HG02763 (cell line): ENCODE results near the gene METTL3.

Experiments used
- ATAC-seq: cut with Tn5 transposase; IDR thresholded peaks from one replicate; pipeline ENCODE4 v1.9.1; 2021; ENCODE audit warnings: mild to moderate bottlenecking, moderate library complexity; ENCODE audit not compliant: unreplicated experiment

METTL3 gene

DNA sequence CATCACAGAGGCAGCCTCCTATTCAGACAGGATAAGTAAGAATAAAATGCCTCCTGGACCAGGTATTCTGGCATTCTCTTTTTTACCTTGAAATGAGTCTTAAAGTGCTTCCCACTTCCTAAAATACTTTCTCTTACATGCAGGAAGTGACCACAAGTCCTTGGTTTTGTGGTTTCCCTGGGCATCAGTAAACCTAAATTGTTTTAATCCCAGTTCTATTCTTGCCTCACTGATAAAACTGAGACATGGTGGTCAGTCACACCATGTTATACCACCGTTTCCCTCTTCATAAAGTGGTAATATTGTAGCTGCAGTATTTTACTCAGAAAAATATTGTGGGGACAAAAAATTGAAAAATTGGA, 16.2 kb upstream of the METTL3 start:
- ATAC-seq = no peak

DNA sequence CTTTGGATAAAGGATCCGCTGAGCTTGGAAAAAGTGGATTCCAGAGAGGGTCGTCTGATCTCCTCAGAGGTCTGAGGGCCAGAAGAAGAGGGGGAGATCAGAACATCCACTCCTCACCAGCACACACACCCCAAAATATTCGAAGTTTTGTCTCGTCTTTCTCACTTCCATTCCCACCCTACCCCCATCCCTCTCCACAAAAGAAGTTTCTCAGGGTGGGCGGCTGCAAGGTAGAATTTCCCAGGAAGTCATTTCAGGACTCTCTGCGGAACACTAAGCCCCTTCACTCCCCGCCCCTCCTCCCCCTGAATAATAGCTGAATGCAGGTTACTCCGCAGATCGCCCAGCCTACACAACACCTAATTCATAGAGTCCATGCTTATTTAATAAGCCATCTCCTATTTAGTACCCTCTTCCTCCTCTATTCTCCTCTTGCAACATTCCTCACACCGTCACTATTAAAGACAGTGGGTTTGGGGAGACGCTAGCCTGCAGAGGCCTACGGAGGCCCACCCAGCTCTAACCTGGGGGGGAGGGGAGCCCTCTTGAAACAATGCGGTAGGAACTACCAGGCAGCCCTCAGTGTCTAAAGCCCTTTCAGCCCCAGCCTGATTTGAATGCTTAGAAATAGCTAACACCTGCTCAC, 15.7 kb upstream of the METTL3 start:
- no peak for ATAC-seq

DNA sequence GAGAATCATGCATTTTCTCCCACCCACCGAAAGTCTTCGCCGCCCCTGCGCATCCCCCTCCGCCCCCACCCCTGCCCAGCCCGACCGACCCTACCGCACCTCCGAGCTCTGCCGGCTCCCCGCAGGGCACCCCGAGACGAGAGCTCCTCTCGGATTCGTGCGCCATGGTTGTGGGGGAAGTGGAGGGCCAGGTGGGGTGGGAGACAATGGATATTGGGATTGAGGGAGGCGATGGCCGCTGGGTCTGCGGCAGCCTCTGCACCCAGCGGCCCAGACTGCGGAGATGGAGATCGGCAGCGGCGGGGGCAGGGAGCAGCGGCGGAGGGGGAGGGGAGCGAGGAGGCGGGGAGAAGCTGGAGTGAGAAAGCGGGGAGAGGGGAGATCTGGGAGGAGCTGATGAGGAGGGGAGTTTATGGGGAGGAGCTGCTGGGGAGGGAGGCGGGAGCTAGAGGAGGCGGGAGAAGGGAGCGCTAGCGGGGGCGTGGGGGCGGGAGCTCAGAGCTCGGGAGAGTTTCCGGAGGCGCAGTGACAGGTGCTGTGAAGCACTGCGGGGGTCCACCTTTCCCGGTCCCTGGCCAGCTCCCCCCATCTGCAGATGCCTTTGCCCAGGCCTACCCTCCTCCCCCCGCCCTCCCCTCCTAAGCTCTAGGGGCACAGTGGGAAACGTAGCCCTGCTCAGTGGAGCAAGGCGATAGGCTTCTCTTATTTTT, 15.0 kb upstream of the METTL3 start, which contains the start of gene SALL2:
Gene SALL2 (minus strand): TSS at position 385 of the 710 bp plus-strand sequence. CDS start 219 bp downstream, at position 166.
- peak; percentile 62 for ATAC-seq

DNA sequence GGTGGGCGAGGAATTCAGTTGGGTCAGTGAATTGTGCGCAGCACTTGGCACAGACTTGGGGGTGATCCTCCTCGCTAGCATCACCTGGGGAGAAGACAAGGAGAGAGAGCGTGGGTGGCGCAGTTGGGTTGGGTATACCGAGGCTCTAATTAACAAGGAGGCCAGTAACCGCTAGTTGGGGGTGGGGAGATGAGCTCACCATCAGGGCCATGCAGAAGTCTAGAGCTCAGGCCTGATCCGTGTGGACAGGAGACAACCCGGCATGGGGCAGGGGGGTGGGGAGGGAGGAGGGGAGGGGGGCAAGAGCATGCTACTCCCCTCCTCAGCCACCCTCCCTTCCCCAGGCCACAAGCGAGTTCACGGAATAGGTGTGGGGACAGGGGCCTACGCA, 14.4 kb upstream of the METTL3 start:
- ATAC-seq = no peak

DNA sequence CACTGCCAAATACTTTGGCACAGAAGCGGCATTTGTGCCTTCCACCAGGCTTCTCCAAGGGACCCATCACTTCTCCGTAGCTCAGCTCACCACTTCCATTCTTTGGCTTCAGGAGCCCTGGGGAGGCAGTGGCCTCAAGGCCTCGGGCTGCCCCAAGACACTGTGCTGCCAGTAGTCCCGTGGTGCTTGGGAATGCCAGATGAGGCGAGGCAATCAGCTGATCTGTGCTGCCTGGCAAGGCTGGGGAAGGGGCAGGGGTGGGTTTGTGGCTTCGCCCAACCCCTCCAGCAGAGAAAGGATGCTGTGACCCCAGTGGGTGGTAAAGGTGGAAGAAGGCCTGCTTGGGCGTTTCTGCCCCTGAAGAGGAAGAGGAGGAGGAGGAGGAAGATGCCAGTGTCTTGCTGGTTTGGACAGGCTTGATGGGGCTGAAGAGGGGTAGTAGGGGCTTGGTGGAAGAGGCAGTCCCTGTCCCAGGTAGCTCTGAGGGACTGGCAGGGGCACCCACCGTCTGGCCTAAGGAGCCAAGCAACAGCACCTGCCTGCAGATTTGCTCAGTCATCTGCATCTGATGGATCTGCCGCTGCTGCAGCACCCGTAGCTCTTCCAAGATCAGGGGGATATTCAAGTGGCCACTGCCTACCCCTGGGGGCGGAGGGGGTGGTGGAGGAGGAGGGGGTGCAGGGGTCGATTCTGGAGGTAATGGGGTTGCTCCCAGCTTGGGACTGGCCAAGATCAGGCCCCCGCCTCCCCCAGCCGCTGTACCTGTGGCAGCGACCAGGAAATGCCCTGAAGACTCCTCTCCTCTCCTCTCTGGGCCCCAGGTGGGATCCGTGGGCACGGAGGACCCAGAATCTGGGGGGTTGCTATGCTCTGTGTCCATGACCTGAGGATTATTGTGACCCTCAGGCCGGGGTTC, 13.7 kb upstream of the METTL3 start:
- ATAC-seq = no peak

DNA sequence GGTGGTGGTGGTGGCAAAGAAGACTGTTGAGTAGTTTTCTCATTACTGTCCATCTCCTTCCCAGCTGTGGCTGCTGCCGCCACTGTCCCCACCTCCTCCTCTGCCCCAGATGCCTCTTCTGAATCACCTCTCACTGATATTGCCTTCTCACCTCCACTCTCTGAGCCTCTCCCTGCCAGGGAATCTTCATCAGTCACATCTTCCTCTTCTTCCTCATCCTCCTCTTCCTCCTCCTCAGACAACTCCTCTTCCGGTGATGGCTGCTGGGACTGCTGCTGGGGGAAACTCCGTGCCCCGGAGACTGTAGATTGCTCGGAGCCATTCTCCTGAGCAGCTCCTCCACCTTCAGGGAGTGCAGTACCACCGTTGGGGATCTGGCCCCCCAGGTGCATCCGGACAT, 12.1 kb upstream of the METTL3 start:
- ATAC-seq = no peak

DNA sequence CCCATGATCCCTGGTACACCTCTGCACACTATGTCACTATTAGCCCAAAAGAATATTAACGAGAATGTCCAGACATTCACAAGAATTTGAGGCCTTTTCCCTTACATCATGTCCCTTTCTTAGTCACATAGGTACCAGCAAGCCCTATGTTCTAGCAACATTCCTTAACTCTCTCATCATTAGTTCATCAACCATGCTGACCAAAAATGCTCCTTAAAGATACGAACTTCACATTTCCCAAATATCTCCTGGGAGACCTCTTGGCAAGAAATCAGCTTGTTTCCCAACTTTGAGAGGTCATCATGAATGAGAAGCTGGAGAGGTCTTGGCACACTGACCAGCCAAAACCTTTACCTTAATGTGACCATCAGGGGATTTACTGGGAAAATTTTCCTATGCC, 10.4 kb upstream of the METTL3 start:
- ATAC-seq = no peak

DNA sequence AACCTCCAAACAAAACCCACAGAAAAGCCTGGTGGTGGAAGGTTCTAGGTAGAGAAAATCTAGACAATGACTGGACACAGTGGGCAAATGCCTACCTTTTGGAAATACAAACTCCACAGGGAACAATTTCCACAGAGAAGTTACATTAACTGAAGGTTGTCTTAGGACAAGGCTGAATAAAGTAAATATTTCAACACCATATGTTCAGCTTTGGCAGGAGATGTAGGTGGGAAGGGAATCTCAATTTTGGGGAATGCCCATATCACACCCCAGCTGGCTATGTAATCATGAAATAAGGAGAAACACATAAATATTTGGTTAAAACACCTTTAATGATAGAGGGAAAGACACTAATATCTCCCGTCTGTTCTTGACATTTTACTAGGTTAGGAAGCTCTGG, 9.6 kb upstream of the METTL3 start:
- no peak for ATAC-seq

DNA sequence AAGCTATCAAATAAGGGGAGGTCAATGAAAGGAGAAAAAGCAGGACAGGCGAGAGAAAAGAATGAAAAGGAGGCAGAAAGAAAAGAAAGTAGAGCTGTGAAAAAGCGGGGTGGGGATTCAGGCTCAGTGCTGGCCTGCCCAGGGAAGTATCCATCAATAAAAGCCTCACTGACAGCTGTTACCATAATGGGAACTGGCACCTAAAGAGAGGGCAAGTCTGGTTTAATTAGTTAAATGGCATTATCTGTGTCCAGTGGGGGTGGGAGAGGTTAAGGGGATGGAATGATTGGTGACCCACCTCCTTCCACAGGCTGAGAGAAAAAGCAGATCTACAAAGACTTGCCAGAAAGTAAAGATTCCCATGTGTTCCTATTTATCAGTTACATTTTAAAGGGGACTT, 7.6 kb upstream of the METTL3 start:
- no peak for ATAC-seq

DNA sequence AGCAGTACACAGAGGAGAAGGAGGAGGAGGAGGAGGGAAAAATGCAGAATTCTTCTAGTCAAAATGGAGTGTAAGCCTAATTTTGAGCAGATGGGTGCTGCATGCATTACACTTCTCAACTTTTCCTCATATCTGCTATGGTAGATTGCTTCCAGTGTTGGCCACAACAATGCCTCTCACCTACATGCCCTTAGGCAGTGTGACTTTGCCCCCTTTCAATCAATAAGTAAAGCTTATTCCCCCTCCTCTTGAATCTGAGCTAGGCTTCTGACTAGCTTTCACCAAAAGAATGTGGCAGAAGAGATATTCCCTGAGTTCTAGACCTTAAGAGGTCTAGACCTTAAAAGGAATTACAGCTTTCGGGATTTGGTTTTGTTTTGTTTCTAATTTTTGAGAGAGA, 3.2 kb upstream of the METTL3 start:
- ATAC-seq = no peak

DNA sequence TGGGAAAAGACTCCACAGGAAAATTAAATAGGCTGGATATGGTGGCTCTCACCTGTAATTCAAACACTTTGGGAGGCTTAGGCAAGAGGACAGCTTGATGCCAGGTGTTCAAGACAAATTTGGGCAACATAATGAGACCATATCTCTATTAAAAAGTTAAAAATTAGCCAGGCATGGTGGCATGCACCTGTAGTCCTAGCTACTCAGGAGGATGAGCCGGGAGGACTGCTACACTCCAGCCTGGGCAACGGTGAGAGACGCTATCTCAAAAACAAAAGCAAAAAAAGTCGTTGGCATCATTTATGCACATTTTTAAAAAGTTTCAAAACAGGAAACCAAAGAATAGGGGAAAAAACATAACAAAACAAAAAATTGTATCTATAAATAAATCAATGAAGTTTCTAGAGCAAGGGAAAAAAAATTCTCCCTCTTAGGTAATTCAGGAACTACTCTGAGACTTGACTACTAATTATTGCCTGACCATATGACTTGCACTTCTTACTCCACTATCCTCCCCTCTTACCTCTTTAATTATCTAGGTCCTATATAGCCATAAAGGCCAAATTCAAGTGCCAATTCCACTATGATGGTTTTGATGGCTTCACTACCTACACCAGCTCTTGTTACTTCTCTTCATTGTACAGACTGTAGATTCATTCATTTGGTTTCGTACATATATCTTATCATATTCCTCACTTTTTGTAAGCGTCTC, 1.6 kb downstream of the METTL3 start:
- no peak for ATAC-seq

DNA sequence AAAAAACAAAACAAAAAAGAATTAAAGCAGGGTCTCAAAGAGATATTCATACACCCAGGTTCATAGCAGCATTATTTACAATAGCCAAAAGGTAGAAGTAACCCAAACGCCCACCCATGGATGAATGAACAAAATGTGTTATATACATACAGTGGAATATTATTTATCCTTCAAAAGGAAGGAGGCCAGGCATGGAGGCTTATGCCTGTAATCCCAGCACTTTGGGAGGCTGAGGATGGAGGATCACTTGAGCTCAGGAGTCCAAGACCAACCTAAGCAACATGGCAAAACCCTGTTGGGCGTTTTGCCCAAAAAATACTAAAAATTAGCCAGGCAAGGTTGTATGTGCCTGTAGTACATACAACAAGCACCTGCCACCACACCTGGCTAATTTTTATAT, 4.6 kb downstream of the METTL3 start:
- ATAC-seq = no peak

DNA sequence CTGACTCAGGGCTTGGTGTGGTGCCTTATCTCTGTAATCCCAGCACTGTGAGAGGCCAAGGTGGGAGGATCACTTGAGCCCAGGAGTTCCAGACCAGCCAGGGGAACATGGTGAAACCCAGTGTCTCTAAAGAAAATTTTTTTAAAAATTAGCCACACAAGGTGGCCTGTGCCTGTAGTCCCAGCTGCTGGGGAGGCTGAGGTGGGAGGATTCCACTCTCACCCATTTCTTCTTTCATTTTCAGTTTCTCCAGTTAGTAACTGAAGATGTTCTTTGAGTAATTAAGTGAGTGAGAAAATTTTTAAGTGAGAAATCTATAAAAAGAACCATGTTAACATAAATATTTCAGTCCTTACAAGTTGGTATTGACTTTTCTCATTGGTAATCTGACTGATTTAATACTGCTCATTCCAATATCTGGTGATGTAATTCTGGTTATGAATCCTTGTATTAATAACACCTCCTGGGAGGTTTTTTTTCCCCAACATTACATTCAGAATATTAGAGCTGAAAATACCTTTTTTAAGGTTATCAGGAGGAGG, 6.1 kb downstream of the METTL3 start:
- peak; percentile 83 for ATAC-seq

DNA sequence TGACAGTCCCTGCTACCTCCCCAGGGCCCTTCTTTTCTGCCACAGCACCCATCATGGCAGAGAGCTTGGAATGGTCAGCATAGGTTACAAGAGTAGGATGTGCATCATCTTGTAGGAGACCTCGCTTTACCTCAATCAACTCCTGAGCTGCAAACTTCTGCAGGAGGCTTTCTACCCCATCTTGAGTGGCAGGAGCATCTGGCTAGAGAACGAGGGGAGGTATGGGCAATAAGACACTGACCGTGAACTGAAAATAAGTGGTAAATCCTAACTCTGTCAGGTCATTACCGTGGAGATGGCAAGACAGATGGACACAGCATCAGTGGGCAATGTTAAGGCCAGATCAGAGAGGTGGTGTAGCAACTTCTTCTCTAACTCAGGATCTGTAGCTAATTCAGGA, 7.8 kb downstream of the METTL3 start:
- ATAC-seq = no peak

DNA sequence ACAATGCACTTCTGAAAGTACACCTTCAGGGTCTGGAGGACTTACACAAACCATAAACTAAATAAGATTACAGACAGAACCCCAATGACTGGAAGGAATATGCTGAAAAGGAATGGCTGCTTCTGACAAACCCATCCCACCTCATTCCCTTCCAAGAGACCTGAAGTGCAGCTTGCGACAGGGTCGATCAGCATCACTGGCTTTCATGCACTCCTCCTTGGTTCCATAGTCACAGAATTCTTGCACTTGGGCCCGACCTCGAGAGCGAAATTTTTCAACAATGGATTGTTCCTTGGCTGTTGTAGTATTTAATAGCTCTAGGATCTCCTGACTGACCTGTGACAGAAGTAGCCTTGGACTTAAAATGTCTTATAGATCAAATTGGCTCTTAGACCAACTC, 9.6 kb downstream of the METTL3 start:
- no peak for ATAC-seq

DNA sequence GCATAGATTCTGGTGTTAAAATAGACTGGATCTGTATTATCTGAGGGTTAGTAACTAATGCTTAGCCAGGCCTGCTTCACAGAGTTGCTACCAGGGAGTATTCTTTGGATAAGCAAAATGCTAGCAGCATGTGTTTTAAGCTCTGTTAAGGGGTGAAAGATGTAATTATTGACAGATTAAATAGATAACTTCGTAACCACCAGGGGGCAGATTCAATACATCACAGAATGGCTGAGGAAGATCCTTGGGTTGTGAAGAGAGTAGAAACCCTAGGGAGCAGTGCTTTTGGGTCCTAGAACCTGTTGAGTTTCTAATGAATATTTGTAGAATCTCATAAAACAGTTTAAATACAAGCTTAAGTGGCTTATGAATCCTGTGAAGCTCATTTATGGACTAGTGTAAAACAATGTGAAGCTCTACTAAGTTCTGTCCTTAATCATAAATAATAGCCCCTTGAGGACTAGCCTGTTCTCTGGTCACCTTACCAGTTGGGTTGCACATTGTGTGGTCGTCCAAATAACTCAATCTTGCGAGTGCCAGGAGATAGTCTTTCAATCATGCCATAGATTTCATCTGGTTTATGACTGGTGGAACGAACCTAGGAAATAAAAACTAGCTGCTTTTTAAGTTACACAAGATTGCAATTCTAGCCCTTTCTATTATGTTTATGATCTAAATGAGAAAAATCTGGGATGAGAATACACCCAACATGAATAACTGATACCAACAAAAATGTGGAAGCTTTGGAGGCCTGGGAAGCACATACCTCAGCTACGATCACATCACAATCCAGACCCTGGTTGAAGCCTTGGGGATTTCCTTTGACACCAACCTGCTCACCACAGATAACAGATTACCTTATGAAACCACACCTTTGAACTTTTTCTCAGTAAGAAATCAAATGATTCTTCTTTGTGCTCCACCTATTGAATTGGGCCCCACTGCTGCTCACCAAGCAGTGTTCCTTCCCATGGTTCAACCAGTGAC, 12.3 kb downstream of the METTL3 start:
- no peak for ATAC-seq

DNA sequence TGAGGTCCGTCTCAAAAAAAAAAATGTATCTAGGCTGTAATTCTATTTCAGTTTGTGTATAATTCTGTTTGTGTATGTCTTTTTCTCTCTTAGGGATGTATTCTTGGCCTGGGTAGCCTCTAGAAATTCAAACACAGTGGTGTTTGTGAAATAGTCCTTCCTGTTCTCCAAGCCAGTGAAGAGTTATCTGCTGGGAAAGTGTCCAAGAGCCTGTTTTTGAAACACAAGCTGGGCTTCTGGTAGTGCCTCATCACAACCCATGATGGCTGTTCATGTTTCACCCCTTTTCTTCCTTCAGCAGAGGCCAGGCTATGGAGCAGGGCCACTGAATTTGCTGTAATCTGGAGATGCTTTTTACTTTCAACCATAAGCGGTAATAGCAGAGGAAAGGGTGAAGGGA, 14.7 kb downstream of the METTL3 start:
- ATAC-seq = no peak

DNA sequence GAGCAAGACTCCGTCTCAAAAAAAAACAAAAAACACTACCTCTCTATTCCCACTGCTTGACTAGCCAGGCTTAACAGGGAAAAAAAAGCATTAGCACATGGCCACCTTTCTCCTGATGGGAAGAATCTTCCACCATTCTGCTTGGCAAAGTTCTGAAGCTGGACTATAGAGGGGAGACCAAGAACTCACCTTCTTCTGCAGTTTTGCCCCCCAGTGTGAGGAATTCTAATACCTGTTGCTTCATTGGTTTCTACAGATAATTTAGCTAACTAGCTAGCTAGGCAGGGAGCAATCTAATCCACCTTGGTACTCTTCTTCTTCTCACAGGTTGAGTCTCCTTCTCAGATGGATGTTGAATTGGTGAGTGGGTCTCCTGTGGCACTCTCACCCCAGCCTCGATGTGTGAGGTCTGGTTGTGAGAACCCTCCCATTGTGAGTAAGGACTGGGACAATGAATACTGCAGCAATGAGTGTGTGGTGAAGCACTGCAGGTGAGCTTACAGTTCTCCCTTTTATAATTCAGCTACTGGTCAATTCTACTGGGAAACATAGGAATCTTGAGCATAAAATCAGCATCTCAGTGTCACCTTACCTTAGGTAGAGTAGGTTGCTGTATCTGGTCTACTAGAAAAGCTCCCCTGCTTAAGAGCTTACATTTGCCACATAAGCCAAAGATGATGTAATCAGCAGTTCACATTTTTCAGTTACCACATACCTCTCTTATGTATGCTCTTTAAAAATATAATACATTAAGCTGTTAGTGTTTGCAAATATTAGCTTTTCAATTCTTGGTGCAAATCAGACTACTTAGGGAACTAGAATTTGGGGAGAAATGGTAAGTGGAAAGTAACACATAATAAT, 16.0 kb downstream of the METTL3 start:
- no peak for ATAC-seq

DNA sequence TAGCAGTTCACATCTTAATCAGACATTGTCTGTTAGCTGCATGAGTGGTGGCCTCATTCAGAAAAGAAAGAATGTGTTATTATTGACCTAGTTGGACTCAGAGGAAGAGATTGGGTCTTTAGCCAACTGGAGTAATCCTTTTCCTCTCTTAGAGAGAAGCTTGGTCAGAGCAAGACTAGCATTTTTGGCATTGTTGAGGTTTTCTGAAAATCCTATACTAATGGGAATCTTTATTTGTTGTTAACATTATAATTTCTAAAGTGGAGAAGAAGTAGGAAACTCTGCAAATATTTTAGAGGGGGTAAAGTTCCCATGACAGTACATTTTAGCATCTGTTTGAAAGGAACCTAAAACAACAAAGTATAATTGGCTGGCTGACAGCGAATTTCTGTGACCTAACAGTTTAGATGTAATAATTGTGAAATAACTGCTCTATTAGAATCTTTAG, 24.5 kb downstream of the METTL3 start:
- ATAC-seq = no peak
